ENCODE results near the gene CFAP92. TPM values are rescaled to one million over a fixed set of nuclear protein-coding genes. Genes with fewer than 3 reads are reported as not detected.

Gene CFAP92
- total RNA-seq, 4 donors from 2014 or later: 1.5 to 2.4 (median 1.7) TPM; not detected in 1

DNA sequence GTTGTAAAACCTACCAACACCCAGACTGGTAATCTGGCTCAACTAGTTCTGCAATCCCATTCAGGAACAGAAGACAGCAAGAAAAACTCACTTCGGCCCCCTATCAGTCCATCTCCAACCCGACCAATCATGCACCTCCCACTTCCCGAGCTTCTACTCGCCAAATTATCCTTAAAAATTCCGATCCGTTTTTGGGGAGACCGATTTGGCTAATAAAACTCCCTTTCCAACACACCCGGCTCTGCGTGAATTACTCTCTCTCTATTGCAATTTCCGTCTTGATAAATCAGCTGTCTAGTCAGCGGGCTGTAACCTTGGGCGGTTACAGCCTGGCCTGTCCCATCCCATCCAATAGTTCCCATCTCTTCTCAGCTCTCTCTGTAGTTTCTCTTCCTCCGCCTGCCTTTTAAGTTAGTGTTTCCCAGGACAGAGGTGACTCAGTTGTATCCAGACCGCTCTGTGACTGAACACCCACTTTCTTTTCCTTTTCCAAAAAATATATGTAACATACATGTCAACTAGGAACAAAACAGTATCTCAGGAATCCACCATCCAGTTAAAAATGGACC, 115.2 kb downstream of the CFAP92 start:
- Histone ChIP-seq H3K9me3 (no peaks in the 10 kb centered on the region), H3K4me1 (peaks cover 7 to 42% (median 14%) of the 10 kb centered on the region in 4 donors), H3K27me3 (no peaks in the 10 kb centered on the region), H3K36me3 (no peaks in the 10 kb centered on the region), H3K4me3 (peak overlapping the region; percentile 75 to 91 (median 80)), H3K27ac (peak overlapping the region; percentile 84 to 94 (median 88))
- TF ChIP-seq POLR2A (IDR thresholded peaks at IDR 0.05): no peak
- TF ChIP-seq, protein P1, sequence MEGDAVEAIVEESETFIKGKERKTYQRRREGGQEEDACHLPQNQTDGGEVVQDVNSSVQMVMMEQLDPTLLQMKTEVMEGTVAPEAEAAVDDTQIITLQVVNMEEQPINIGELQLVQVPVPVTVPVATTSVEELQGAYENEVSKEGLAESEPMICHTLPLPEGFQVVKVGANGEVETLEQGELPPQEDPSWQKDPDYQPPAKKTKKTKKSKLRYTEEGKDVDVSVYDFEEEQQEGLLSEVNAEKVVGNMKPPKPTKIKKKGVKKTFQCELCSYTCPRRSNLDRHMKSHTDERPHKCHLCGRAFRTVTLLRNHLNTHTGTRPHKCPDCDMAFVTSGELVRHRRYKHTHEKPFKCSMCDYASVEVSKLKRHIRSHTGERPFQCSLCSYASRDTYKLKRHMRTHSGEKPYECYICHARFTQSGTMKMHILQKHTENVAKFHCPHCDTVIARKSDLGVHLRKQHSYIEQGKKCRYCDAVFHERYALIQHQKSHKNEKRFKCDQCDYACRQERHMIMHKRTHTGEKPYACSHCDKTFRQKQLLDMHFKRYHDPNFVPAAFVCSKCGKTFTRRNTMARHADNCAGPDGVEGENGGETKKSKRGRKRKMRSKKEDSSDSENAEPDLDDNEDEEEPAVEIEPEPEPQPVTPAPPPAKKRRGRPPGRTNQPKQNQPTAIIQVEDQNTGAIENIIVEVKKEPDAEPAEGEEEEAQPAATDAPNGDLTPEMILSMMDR (IDR thresholded peaks at IDR 0.05): no peak
- peak in 2 of 3 donors; percentile 21 to 52 for DNase-seq

DNA sequence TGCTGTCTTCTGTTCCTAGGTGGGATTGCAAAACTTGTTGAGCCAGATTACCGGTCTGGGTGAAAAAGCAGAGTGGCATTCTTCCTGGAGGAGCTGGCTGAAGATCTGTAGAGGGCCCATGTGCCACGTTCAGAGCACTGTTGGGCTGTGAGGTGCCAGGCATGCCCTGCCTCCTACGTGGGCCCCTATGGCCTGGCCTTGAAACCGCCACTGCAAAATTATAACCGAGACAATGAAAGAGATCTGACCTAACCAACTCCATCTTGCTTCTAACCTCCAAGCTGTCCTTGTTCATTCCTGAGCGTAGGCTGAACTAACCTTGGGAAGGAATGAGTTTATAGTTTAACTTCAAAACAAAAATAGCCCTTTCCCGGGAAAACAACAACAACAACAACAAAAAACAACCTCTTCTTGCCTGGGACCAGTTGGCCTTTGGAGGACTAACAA, 115.8 kb downstream of the CFAP92 start:
- Histone ChIP-seq H3K27me3 (no peaks in the 10 kb centered on the region), H3K27ac (peak overlapping the region; percentile 84 to 94 (median 88)), H3K9me3 (no peaks in the 10 kb centered on the region), H3K4me1 (peaks cover 7 to 41% (median 14%) of the 10 kb centered on the region in 4 donors), H3K4me3 (peak overlapping the region in 3 of 4 donors; percentile 75 to 91 (median 82)), H3K36me3 (no peaks in the 10 kb centered on the region)
- no peak for TF ChIP-seq POLR2A (IDR thresholded peaks at IDR 0.05)
- TF ChIP-seq, protein P1 (IDR thresholded peaks at IDR 0.05): no peak
- DNase-seq: no peak

- no peak overlapping the region for H3K27ac ChIP-seq
Observed at GRCh38 chr3:128875556-128876120, 118.2 kb downstream of the CFAP92 start.

GRCh38 chr3:128874481-128875180, 119.2 kb downstream of the CFAP92 start:
- no peak overlapping the region for H3K4me3 ChIP-seq

More at GRCh38 chr3:128875556-128876120, 118.2 kb downstream of the CFAP92 start:
- H3K4me1 ChIP-seq: peaks cover 7 to 18% (median 13%) of the 10 kb centered on the region in 4 donors
- peak in 2 of 3 donors; percentile 27 to 58 for DNase-seq
- no peaks in the 10 kb centered on the region for H3K9me3 ChIP-seq
- no peaks in the 10 kb centered on the region for H3K36me3 ChIP-seq
- no peak overlapping the region for H3K4me3 ChIP-seq
- TF ChIP-seq, protein P1 (IDR thresholded peaks at IDR 0.05): peak in 4 of 6 experiments; percentile 20 to 28 (median 24)
- no peak for TF ChIP-seq POLR2A (IDR thresholded peaks at IDR 0.05)
- no peaks in the 10 kb centered on the region for H3K27me3 ChIP-seq

More at GRCh38 chr3:128874481-128875180, 119.2 kb downstream of the CFAP92 start:
- Histone ChIP-seq H3K27ac (no peak overlapping the region), H3K36me3 (no peaks in the 10 kb centered on the region), H3K27me3 (no peaks in the 10 kb centered on the region), H3K9me3 (no peaks in the 10 kb centered on the region), H3K4me1 (peaks cover 4 to 10% (median 6%) of the 10 kb centered on the region in 4 donors)
- DNase-seq: no peak
- TF ChIP-seq, protein P1 (IDR thresholded peaks at IDR 0.05): no peak
- TF ChIP-seq POLR2A (IDR thresholded peaks at IDR 0.05): no peak

Data from Peyer's patch (tissue), 4 donors.